OCI-LY3 (cell line): ENCODE measurements around the gene B4GALT2.

Source experiments
- EZH2phosphoT487 ChIP-seq: fragments of 200-600 bp; shearing (Covaris generic); IDR thresholded peaks from 2 replicates; pipeline ENCODE4 v1.6.1; 2018; ENCODE audit warnings: antibody characterized with exemption, mixed run types, low read depth
- TF ChIP-seq, protein P1 (sequence below): fragments of 200-600, 300-600 bp; sonication (generic); IDR thresholded peaks from 2 replicates; pipeline ENCODE4 v1.5.1; 2014; ENCODE audit warnings: antibody characterized with exemption, low read length, low read depth

GRCh38 chr1:43994071-43994470 lies 15.1 kb downstream of the B4GALT2 start:
- TF ChIP-seq, protein P1, sequence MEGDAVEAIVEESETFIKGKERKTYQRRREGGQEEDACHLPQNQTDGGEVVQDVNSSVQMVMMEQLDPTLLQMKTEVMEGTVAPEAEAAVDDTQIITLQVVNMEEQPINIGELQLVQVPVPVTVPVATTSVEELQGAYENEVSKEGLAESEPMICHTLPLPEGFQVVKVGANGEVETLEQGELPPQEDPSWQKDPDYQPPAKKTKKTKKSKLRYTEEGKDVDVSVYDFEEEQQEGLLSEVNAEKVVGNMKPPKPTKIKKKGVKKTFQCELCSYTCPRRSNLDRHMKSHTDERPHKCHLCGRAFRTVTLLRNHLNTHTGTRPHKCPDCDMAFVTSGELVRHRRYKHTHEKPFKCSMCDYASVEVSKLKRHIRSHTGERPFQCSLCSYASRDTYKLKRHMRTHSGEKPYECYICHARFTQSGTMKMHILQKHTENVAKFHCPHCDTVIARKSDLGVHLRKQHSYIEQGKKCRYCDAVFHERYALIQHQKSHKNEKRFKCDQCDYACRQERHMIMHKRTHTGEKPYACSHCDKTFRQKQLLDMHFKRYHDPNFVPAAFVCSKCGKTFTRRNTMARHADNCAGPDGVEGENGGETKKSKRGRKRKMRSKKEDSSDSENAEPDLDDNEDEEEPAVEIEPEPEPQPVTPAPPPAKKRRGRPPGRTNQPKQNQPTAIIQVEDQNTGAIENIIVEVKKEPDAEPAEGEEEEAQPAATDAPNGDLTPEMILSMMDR, result no peak
- TF ChIP-seq EZH2phosphoT487, result no peak
